Measurements from ENCODE around the gene AKNA.

GRCh38 chr9:114375386-114376175, 12.2 kb downstream of the AKNA start:
- TF ChIP-seq BHLHE40 (IDR thresholded peaks at IDR 0.05; ENCODE audit: low read depth, low read length): no peak
- TF ChIP-seq POLR2A (IDR thresholded peaks at IDR 0.05; ENCODE audit: low read length): no peak
- no peak for TF ChIP-seq NPAS2 (CRISPR knock-in tag; IDR thresholded peaks at IDR 0.05; ENCODE audit: borderline replicate concordance)
- no peak for TF ChIP-seq CHD2 (IDR thresholded peaks at IDR 0.05; ENCODE audit: low read length, partially characterized antibody)
- no peak for TF ChIP-seq CTCF (IDR thresholded peaks at IDR 0.05)
- TF ChIP-seq JUN (IDR thresholded peaks at IDR 0.05): no peak
- TF ChIP-seq ELK1 (IDR thresholded peaks at IDR 0.05; ENCODE audit: low read depth, low read length): no peak
- TF ChIP-seq CEBPB (IDR thresholded peaks at IDR 0.05): no peak
- no peak for TF ChIP-seq KDM1A (IDR thresholded peaks at IDR 0.05; ENCODE audit: low read depth)
- TF ChIP-seq ZC3H11A (IDR thresholded peaks at IDR 0.05): no peak
- TF ChIP-seq RNF2 (IDR thresholded peaks at IDR 0.05; ENCODE audit: borderline replicate concordance, low read depth): no peak
